Bone marrow (tissue), 2 donors: ENCODE results near the gene SMIM35.

Experiments used
- DNase-seq, 2 donors: peaks; one replicate each; lab custom pipeline; 2025; lab: John Stamatoyannopoulos, UW

The SMIM35 gene

GRCh38 chr11:118109231-118109630 is 22.5 kb upstream of the SMIM35 start:
- no peak for DNase-seq

DNA sequence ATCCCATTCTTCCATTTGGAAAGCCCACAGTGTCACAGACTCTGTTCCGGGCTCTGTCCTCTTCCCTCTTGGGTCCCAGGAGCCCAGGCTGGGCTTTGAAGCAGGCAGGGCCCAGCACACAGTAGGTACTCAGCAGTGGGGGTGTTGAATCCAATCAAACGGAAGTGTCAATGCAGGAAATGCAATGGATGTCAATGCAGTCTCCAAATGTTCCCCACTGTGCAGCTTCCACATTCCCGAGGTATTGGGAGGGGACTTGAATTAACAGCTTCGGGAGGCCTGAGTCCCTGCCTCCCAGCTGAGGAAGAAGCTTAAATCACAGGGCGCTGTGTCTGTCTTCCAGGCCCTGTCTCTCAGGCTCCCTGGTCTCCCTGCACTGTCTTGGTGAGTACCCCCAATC is 21.8 kb upstream of the SMIM35 start:
- no peak for DNase-seq

DNA sequence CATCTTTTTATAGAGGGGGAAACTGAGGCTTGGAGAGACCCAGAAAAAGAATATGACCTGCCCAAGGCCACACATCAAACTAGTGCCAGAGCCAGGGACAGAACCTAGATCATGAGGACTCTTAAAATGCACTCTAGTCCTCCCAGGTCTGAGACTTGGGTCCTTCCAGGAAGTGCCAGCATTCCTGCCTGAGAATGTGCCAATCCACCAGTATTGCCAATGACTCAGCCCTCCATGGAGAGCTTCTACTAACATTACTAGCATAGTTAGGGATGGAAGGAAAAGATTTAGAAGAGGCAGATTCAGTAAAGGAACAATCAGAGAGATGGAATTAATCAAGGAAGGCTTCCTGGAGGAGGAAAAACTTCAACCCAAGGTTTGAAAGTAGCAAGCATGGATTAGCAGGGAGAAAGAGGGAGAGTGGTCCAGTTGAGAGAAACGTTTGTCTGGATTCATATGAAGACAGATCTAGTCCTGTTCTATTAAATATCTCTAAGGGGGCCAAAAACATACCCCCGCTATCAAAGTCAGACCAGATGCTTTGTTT is 20.1 kb upstream of the SMIM35 start:
- no peak for DNase-seq

GRCh38 chr11:118105657-118106305 is 19.0 kb upstream of the SMIM35 start:
- no peak for DNase-seq

GRCh38 chr11:118104491-118104890 is 17.7 kb upstream of the SMIM35 start:
- no peak for DNase-seq

- no peak for DNase-seq
Measured at GRCh38 chr11:118102721-118103261, 16.0 kb upstream of the SMIM35 start.

DNA sequence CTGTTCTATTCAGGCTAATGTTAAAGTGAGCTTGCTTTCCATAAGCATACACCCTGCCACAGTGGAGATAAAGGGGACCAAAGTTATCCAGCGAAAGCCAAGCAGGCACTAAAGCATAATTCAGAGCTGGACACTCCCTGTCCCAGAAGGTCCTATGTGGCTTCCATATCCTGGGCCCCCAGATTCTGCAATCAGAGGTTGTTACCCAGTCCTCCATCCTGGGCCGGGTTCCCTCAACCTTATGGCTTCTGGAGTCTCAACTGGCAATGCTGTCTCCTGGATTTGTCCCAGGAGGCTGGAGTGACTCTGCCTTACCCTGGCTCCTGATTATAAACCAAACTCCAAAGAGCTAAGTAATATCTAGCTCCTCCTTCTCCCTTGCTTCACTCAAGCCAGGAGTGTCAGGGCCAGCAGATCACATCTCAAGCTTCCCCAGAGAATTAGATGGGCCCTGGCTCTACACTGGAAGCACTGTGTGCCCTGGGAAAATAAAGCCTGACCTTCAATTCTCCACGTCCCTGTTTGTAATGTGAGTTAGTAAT is 14.0 kb upstream of the SMIM35 start:
- DNase-seq, result no peak

- DNase-seq, result no peak
Measured at GRCh38 chr11:118099838-118100556, 13.2 kb upstream of the SMIM35 start.

DNA sequence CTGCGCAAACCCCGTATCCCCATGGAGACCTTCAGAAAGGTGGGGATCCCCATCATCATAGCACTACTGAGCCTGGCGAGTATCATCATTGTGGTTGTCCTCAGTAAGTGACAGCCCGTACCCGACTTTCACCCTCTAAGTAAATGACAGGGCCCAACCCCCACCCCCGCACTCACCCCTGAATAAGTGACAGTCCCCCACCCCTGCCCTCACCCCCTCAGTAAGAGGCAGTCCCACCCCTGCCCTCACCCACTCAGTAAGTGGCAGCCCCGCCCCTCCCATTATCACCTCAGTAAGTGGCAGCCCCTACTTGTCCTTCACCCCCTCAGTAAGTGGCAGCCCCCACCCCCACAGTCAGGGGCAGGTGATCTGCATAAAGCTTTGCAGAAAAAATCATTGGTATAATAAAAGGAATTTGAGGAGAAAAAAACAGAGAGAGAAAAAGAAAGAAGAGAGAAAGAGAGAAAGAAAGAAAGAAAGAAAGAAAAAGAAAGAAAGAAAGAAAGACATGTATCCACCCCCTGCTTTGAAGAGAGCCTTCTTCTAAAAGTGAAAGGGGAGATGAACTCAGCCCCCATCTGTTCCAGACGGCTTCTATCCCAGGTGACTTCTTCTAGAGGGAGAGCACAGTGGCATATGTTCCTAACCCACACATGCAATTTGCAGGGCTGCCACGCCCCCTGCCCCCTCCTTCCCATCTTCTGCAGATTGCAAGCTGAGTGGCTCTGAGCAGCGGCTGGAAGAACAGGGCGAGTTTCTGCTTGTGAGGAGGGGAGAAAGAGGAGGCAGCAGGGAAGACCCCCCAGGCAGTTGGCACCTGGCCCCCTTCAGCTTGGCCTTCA is 12.5 kb upstream of the SMIM35 start:
- no peak for DNase-seq

DNA sequence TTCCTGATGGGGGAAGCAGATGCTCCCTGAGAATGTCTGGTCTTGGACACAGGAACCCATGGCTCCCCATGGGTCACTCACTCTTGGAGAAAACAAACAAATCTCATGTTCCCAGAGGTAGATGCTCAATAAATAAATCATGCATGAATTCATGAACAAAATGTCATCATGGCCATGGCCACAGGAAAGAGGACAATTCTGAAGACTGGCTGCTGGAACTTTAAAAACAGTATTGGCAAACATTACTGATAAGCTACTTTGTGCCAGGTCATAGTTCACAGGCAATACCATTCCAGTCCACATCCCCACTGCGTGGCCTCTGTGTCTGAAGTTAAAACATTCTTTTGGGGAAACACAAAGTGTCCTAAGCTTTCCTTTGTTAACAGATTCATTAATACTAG is 9.2 kb upstream of the SMIM35 start:
- DNase-seq, result no peak

GRCh38 chr11:118095493-118095892 is 8.7 kb upstream of the SMIM35 start:
- DNase-seq, result peak in 1 of 2 donors; percentile 9

DNA sequence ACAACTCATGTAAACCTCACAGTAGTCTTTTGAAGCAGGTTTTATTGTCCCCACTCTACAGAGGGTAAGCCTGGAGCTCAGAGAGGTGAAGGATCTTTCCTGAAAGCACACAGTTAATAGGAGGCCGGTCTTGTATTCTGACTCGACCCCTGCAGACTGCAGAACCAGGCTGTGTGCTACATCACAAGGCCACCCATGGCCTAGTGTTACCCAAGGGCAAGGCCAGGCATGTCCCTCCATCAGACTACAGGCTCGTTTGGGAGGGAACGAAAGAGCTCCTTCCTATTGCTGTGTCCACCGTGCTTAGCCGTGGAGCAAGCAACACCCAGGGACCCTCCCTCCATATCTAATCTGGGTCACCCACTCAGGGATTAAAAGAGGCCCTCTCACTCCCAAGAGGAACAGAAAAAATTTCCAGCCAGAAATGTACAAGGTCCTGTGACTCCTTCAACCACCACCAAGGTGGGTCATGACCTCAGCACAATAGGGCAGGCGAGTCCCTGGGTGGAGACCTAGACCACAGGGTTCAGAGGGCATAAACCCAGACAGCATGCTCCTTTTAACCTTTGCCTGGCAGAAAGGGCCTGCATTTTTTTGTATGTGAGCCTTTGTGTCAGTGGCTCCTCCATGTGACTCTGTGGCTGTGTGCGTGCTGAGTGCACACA is 6.3 kb upstream of the SMIM35 start:
- DNase-seq, result no peak

GRCh38 chr11:118091690-118092089 is 4.9 kb upstream of the SMIM35 start:
- DNase-seq, result no peak

GRCh38 chr11:118090545-118091162 is 3.9 kb upstream of the SMIM35 start:
- DNase-seq, result no peak

- peak in 1 of 2 donors; percentile 96 for DNase-seq
Measured at GRCh38 chr11:118088531-118088930, 1.8 kb upstream of the SMIM35 start.

DNA sequence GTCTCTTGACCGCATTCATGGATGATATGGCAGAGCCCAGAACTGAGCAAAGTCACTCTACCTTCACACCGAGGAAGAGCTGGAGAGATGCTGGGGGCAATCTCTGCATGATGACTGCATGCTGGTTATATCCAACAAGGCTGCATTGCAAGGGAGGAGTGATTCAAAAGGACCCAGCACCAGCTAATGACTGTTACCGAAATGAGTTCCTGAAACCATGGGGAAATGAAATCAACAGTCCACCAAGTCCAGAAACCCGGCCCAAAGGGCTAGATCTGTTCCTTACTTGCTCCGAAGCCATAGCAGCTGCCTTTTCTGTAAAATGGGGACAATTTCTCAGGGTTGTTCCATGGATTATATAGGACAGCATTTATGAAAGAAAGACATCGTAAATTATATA is 1.2 kb upstream of the SMIM35 start:
- no peak for DNase-seq

- no peak for DNase-seq
Measured at GRCh38 chr11:118084656-118085055, 2.1 kb downstream of the SMIM35 start.

- peak in 1 of 2 donors; percentile 94 for DNase-seq
Measured at GRCh38 chr11:118084247-118084646, 2.5 kb downstream of the SMIM35 start.

DNA sequence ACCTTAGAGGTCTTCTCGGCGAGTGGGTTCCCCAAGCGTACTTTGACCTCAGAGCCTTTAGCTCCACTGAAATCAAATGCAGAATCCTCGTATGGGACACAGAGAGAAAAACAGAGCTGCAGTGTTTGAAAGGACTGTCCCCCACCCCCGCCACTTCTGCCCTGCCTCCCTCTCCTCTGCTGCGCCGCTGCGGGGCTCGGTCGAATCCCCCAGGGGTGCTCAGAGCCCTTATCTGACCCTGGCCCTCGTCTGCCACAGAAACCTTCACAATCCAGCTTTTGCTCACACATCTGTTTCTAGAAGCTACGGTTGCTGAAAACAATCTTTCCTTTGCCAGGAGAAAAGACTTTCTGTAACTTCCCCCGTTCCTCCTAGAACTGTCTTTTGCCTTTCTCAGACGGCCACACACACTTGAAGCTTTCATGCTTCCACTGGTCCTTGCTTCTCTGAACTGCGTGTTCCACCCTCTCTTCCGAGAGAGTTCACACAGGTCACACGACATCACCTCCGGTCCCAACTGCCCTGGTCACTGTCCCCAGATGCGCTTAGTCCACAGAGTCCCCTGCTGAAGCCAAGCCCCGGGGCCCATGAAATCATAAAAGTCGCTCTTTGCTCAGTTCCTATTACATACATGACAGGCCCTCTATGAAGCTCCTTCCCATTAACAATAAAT is 3.7 kb downstream of the SMIM35 start:
- no peak for DNase-seq

DNA sequence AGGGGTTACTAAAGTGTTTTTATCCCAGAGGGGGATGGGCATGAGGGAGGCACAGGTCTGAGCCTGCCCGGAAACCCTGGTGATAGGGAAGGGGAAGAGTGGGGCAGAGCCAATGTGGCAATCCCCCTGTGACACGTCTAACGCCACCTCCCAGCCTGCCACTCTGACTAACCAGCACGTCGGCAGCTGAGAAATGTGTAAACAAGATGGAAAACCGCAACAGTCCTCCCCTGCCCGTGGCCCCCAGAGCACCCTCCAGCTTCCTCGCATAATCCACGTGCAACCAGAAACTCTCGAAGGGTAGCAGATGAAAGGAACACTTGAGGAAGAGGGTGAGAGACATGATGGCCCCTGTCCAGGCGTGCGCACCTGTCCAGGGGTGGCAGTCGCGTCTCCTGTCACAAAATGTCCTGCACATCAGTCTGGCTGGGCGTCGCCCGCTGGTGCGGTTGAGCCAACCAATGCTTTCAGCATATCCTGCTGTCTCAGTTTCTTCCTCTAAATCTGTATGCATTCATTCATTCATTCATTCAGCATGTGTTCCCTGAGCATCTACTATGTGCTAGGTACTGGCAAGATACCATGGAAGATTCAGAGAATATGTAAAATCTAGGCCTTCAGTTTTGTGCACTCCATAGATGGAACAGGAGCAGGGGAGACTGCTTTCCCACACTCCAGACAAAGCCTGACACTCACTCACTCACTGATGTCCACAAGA is 5.4 kb downstream of the SMIM35 start:
- peak in 1 of 2 donors; percentile 11 for DNase-seq
